GM10266 (cell line): Measurements from ENCODE around the gene RUNX2.

ENCODE experiments used
- DNase-seq: peaks from one replicate; pipeline ENCODE4 v3.0.0; 2012; ENCODE audit errors: extremely low spot score
- TF ChIP-seq, protein P1 (sequence below): IDR thresholded peaks from 2 replicates; pipeline ENCODE4 v1.5.1; 2012; ENCODE audit warnings: mild to moderate bottlenecking, low read depth; ENCODE audit not compliant: control insufficient read depth, insufficient read depth; ENCODE audit errors: missing control alignments

Gene RUNX2

GRCh38 chr6:45447716-45448115 is 119.6 kb downstream of the RUNX2 start:
- TF ChIP-seq, protein P1, sequence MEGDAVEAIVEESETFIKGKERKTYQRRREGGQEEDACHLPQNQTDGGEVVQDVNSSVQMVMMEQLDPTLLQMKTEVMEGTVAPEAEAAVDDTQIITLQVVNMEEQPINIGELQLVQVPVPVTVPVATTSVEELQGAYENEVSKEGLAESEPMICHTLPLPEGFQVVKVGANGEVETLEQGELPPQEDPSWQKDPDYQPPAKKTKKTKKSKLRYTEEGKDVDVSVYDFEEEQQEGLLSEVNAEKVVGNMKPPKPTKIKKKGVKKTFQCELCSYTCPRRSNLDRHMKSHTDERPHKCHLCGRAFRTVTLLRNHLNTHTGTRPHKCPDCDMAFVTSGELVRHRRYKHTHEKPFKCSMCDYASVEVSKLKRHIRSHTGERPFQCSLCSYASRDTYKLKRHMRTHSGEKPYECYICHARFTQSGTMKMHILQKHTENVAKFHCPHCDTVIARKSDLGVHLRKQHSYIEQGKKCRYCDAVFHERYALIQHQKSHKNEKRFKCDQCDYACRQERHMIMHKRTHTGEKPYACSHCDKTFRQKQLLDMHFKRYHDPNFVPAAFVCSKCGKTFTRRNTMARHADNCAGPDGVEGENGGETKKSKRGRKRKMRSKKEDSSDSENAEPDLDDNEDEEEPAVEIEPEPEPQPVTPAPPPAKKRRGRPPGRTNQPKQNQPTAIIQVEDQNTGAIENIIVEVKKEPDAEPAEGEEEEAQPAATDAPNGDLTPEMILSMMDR, result no peak
- no peak for DNase-seq

DNA sequence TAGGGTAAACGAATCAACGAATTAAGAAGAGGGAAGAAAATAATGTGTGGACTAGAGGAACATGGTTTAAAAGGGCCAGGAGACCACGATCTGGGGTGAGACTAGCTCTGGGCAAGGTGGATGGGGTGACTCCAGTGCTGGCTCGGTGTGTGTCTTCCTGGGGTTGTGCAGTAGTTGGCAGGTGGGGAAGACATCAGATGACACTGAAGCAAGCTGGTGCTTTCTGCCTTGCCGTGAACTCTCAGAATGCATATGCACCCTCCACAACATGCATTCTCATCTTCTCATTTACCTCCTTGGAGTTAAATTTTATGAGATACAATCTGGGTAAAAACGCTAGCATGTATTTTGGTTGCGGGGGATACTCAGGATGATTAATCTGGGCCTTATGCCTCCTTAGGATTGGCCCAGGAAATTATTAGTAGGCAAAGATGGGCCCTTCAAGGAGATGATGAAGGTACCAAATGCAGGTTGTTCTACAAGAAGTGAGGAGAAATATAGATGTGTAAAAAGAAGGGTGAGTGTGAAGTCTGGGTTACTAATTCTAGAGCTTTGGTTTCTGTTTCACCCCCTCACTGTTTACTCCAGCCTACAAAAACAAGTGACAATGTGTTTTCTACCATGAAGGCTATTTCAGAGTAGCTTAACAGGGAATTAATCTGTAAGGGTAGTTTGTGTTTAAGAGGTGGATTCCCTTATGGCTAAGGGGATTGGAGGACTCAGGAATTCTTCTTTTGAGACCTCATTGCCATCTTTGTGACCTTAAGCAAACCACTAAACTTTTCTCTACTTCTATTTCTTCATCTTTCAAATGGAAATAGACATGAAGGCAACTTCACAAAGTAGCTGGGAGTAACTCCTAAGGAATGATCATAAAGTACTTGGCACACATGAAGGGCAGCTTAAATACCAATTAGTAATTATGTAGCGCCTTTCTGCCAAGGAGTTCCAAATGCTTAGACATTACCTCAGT is 120.6 kb downstream of the RUNX2 start:
- TF ChIP-seq, protein P1, result no peak
- DNase-seq, result no peak

- TF ChIP-seq, protein P1, result no peak
- DNase-seq, result no peak
These were observed 122.0 kb downstream of the RUNX2 start for GRCh38 chr6:45450132-45450531.

- DNase-seq, result no peak
- TF ChIP-seq, protein P1, result no peak
These were observed 122.7 kb downstream of the RUNX2 start for GRCh38 chr6:45450831-45451230.

GRCh38 chr6:45454008-45454911 is 126.1 kb downstream of the RUNX2 start:
- no peak for DNase-seq
- TF ChIP-seq, protein P1, result no peak

- no peak for DNase-seq
- TF ChIP-seq, protein P1, result no peak
These were observed 127.3 kb downstream of the RUNX2 start for GRCh38 chr6:45455408-45455807.
